Measurements from ENCODE around the gene COA8.

The COA8 gene

GRCh38 chr14:103545219-103545914 is 17.4 kb upstream of the COA8 start:
- ChIA-PET POLR2A (no interaction called here), CTCF (interaction anchor here (0.8 to 14.9 kb wide), 8 partner anchors 16 to 440 kb away, joined by 3 to 214 read pairs (median 3); partner anchors contain the start of gene CKB)
- TF ChIP-seq, protein P1, sequence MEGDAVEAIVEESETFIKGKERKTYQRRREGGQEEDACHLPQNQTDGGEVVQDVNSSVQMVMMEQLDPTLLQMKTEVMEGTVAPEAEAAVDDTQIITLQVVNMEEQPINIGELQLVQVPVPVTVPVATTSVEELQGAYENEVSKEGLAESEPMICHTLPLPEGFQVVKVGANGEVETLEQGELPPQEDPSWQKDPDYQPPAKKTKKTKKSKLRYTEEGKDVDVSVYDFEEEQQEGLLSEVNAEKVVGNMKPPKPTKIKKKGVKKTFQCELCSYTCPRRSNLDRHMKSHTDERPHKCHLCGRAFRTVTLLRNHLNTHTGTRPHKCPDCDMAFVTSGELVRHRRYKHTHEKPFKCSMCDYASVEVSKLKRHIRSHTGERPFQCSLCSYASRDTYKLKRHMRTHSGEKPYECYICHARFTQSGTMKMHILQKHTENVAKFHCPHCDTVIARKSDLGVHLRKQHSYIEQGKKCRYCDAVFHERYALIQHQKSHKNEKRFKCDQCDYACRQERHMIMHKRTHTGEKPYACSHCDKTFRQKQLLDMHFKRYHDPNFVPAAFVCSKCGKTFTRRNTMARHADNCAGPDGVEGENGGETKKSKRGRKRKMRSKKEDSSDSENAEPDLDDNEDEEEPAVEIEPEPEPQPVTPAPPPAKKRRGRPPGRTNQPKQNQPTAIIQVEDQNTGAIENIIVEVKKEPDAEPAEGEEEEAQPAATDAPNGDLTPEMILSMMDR (IDR thresholded peaks at IDR 0.05; ENCODE audit: control extremely low read depth, extremely low read depth, low read depth, missing control alignments), result no peak
- no peak for DNase-seq (ENCODE audit: extremely low spot score)

GRCh38 chr14:103545915-103546651 is 16.7 kb upstream of the COA8 start:
- CTCF ChIA-PET, result interaction anchor here (0.9 to 14.9 kb wide), 12 partner anchors 9 to 441 kb away, joined by 3 to 214 read pairs (median 4); partner anchors contain the start of gene CKB
- TF ChIP-seq, protein P1 (IDR thresholded peaks at IDR 0.05; ENCODE audit: control extremely low read depth, extremely low read depth, low read depth, missing control alignments), result no peak
- no peak for DNase-seq (ENCODE audit: extremely low spot score)
- POLR2A ChIA-PET, result no interaction called here

DNA sequence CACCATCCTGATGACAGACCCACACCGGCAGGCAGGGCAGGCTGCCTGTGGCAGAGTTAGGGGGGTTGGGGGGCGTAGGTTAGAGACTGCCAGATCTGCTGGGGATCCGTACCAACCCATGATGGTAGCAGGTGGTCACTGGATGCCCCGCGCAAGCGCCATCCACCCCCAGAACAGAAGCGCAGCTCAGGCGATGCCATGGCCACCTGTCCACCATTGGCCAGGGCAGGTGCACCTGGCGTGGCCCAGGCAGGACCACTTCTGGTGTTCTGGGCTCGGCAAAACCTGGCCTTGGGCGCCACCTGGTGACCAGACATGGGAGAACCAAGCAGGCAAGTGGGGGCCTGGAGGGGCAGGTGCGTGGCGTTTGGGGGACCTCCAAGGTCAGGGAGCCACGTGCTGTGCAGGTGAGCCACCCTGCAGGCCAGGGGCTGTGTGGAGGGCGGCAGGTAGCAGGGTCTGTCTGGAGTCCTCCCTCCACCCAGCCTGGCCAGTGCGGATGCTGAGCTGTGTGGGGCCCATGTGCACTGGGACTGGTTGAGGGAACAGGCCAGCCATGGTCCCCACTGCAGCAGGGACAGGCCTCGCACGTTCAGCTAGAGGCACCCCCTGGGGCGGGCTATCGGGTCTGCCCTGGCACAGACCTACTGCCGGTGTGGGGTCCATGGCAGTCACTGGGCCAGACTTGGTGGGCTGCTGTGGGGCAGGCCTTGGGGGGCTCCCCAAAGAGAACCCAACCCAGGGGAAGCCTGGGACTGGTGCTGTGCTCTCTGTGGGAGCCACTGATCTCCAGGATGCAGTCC is 15.9 kb upstream of the COA8 start:
- CTCF ChIA-PET, result interaction anchor here (0.6 to 14.9 kb wide), 15 partner anchors 10 to 468 kb away, joined by 3 to 214 read pairs (median 4); partner anchors contain the start of gene CKB
- TF ChIP-seq, protein P1 (IDR thresholded peaks at IDR 0.05; ENCODE audit: control extremely low read depth, extremely low read depth, low read depth, missing control alignments), result peak; percentile 94
- peak; percentile 91 for DNase-seq (ENCODE audit: extremely low spot score)
- POLR2A ChIA-PET, result no interaction called here

DNA sequence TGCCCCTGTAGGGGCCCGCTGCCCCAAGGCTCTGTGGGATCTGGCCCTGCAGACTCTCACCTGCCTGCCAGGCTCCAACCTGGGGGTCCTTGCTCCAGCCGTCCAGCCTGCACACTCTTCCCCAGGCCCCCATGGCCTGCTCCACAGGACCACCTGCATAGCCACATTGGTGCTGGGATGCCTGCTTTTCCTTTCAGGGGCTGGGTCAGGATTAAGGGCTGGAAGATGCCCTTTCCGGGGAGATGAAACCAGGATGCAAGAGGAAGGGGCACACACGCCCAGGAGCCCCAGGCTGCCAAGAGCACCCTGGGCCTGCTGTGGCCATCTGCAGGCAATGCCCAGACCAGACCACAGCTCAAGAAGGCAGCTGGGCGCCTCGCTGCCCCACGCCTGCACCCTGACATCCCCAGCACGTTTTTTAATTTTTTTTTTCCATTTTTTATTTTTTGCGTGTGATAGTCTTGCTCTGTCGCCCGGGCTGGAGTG is 15.3 kb upstream of the COA8 start:
- CTCF ChIA-PET, result interaction anchor here (0.6 to 14.9 kb wide), 15 partner anchors 10 to 468 kb away, joined by 3 to 214 read pairs (median 4); partner anchors contain the start of gene CKB
- no peak for DNase-seq (ENCODE audit: extremely low spot score)
- TF ChIP-seq, protein P1 (IDR thresholded peaks at IDR 0.05; ENCODE audit: control extremely low read depth, extremely low read depth, low read depth, missing control alignments), result no peak
- POLR2A ChIA-PET, result no interaction called here

DNA sequence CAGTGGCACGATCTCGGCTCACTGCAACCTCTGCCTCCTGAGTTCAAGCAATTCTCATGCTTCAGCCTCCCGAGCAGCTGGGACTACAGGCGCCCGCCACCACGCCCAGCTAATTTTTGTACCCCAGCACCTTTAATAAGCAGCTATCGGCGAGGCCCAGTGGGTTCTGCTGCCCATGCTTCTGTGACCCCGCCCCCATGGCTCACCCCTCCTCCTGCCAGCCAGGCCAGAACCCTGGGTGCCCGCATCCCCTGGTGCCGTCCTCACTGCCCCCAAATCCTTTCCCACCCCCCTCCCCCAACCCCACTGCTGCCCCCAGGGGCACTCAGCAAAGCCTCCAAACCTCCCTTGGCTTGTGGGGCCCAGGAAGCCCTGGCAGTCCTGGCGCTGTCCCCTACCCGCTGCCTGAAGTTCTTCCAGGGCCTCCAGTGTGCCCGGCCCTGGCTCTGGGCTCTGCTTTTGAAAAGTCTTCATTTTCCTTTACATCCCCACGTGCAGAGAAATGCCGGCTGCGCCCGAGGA is 14.8 kb upstream of the COA8 start:
- no peak for DNase-seq (ENCODE audit: extremely low spot score)
- TF ChIP-seq, protein P1 (IDR thresholded peaks at IDR 0.05; ENCODE audit: control extremely low read depth, extremely low read depth, low read depth, missing control alignments), result no peak
- CTCF ChIA-PET, result interaction anchor here (1.4 to 14.9 kb wide), 7 partner anchors 10 to 469 kb away, joined by 3 to 214 read pairs (median 10); partner anchors contain the start of gene CKB
- POLR2A ChIA-PET, result no interaction called here
